Lower leg skin (tissue), 4 donors: ENCODE data around the gene LOXL3. TPM values are rescaled to one million over a fixed set of nuclear protein-coding genes. Genes with fewer than 3 reads are reported as not detected.

ENCODE experiments used
- DNase-seq, 2 donors: peaks; one replicate each; pipeline ENCODE4 v3.0.0-alpha.2; 2019; ENCODE audit warnings: low spot score in 2 of 2
- H3K4me3 ChIP-seq: fragments of 200-600 bp; sonication (generic); 2 replicates; pipeline ENCODE4 v1.5.1; 2017; ENCODE audit warnings: mild to moderate bottlenecking, low read depth; ENCODE audit not compliant: poor library complexity, severe bottlenecking
- POLR2A ChIP-seq, 2 donors: fragments of 450-650 bp; IDR thresholded peaks; one replicate each; pipeline ENCODE4 v1.6.1; 2016 to 2017; ENCODE audit warnings: antibody characterized with exemption in 2 of 2, mild to moderate bottlenecking in 1 of 2, moderate library complexity in 1 of 2
- WGBS, 2 donors: methylation state at CpG; one replicate each; pipeline ENCODE4 v1.1.5; 2018; 5-methylcytosine and 5-hydroxymethylcytosine counted together
- intact Hi-C: fragments of 100-400 bp; cut with DNase I; formaldehyde crosslinking; loops from one replicate; pipeline ENCODE4 v1.15.0; 2023; ENCODE audit warnings: low total_unique reads
- total RNA-seq, 4 donors: library from RNA; depleted of rRNA; stranded (reverse); fragments of >200 nt; gene quantifications; one replicate each; pipeline ENCODE4 v1.1.0, GENCODE V29; 2016
- TF ChIP-seq, protein P1 (sequence below), 3 donors: fragments of 450-650 bp; IDR thresholded peaks; one replicate each; pipeline ENCODE4 v1.5.1; 2016; ENCODE audit warnings: antibody characterized with exemption in 3 of 3, mild to moderate bottlenecking in 3 of 3, moderate library complexity in 2 of 3

LOXL3 gene
- total RNA-seq, 4 donors from 2014 or later, result 0.17 to 2.5 (median 1.4) TPM

DNA sequence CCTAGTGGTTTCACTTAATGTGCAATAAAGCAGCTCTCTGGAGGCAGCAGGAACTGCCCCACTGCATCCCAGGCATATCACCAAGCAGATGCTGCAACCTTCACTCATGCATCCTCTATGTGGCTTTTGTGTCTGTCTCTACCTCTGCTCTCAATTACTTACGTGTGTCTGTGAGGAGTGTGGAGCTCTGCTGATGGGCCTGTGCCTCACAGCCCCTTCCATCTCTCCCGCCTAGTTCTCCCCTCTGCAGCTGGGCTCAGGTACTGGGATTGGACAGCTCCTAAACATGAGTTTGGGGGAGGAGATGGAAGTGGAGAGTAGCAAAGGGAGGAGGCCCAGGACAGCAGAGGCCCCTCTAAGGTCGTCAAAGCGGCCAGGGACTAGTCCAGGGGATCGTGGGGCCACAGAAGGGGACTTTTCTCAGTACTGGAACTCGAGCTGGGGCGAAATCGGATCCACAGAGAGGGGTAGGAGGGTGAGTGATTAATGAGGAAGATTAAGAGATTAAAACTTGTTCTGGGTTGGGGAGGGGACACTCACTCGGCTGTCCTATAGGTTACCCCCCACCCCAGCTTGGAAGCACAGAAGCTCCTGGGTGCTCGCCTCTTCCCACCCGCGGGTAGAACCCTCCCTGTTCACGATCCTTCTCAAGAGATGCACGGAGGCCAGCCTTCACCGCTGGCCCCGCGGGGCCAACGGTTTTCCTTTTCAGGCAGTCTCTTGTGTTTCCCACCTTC is 52.2 kb downstream of the LOXL3 start:
- intact Hi-C loops, result no loop called here
- H3K4me3 ChIP-seq, result no peak overlapping the region
- no peak for DNase-seq
- 83 to 84% methylated on average over 18 of the region's 18 CpGs for WGBS, 2 donors
- TF ChIP-seq POLR2A (IDR thresholded peaks at IDR 0.05), result no peak
- TF ChIP-seq, protein P1, sequence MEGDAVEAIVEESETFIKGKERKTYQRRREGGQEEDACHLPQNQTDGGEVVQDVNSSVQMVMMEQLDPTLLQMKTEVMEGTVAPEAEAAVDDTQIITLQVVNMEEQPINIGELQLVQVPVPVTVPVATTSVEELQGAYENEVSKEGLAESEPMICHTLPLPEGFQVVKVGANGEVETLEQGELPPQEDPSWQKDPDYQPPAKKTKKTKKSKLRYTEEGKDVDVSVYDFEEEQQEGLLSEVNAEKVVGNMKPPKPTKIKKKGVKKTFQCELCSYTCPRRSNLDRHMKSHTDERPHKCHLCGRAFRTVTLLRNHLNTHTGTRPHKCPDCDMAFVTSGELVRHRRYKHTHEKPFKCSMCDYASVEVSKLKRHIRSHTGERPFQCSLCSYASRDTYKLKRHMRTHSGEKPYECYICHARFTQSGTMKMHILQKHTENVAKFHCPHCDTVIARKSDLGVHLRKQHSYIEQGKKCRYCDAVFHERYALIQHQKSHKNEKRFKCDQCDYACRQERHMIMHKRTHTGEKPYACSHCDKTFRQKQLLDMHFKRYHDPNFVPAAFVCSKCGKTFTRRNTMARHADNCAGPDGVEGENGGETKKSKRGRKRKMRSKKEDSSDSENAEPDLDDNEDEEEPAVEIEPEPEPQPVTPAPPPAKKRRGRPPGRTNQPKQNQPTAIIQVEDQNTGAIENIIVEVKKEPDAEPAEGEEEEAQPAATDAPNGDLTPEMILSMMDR (IDR thresholded peaks at IDR 0.05), result no peak

DNA sequence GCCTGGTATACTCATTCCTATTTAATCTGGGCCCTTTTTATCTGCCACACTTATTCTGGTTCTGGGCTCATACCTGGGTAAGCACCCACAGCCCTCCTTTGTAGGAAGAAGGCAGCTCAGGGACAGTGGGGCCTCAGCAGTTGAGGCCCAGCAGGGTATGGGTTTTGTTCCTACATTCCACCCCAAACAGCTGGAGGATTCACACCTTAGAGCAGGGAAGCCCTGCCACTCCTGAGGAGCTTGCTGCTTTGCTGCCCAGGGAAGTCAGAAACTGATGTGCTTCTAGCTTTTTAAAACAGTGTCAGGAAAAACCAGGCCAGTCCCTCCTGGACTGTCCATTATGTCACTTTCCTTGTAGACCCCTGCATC is 53.2 kb downstream of the LOXL3 start:
- intact Hi-C loops, result no loop called here
- no peak for TF ChIP-seq POLR2A (IDR thresholded peaks at IDR 0.05)
- TF ChIP-seq, protein P1 (IDR thresholded peaks at IDR 0.05), result no peak
- H3K4me3 ChIP-seq, result no peak overlapping the region
- DNase-seq, result no peak

DNA sequence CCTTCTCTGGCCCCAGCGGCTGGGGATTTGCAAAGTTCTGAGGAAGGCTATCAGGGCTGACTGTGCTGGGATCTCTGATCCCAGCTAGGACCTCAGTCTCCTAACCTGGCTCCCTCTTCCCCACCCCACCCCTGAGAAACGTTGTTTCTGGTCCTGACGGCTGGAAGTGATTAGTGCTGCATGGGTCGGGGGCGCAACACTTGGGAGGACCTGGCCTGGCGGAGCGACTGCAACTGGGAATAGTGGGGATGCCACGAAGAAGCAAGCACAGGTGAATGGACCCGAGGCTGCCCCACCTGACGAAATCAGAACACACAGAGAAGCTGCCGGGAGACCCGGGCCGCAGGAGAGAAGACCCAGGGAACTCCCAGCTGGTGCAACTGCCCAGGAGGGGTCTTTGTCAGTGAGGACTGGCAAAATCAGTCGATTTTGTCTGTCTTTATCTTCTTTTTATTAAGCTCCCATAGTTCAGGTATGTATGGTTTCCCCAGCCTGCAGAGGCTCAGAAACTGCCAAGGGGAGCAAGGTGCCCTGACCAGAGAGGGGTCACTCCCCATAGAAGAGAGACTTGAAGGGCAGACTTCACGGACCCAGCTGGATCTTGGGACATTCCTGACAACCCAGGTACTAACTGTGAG is 53.7 kb downstream of the LOXL3 start:
- intact Hi-C loops, result no loop called here
- H3K4me3 ChIP-seq, result no peak overlapping the region
- TF ChIP-seq, protein P1 (IDR thresholded peaks at IDR 0.05), result no peak
- no peak for TF ChIP-seq POLR2A (IDR thresholded peaks at IDR 0.05)
- WGBS, 2 donors, result 72 to 76% methylated on average over 15 of the region's 15 CpGs
- DNase-seq, result no peak

DNA sequence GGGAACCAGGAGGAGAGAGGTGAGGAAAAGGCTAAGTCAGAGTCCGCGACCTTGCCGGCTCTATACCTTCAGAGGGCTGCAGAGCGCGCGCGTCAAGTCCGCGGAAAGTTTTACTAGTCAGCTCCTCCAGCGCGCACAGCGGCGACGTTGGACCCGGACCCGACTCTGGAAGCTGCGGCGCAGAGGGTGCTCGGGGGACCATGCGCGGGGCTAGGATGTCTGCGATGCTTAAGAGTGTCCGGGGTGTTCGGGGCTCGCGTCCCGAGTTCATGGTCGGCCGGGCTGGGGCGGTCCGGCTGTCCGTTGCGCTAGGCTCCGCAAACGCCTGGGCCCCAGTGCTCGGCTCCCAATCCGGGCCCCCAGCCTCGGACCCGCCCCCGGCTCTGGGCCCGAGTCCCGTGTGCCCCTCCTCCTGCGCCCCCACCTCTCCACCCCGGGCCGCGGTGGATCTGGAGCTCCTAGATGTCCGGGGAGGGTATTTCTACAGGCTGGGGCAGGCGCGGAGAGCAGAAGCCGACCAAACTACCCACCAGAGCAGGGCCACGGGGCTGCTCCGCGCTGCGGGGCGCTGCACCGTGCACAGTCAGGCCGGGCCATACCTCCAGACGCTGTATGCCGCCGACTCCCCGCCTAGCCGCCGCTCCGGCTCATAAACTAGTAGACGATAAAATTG is 54.3 kb downstream of the LOXL3 start, which contains the start of gene LBX2:
Gene LBX2 (minus strand): TSS at position 337 of the 673 bp plus-strand sequence. CDS start 66 bp downstream, at position 271.
- intact Hi-C loops, result no loop called here
- DNase-seq, result no peak
- 7 to 12% methylated on average over 52 to 58 of the region's 65 CpGs for WGBS, 2 donors
- TF ChIP-seq POLR2A (IDR thresholded peaks at IDR 0.05), result no peak
- TF ChIP-seq, protein P1 (IDR thresholded peaks at IDR 0.05), result no peak
- no peak within 1 kb of the TSS for H3K4me3 ChIP-seq

DNA sequence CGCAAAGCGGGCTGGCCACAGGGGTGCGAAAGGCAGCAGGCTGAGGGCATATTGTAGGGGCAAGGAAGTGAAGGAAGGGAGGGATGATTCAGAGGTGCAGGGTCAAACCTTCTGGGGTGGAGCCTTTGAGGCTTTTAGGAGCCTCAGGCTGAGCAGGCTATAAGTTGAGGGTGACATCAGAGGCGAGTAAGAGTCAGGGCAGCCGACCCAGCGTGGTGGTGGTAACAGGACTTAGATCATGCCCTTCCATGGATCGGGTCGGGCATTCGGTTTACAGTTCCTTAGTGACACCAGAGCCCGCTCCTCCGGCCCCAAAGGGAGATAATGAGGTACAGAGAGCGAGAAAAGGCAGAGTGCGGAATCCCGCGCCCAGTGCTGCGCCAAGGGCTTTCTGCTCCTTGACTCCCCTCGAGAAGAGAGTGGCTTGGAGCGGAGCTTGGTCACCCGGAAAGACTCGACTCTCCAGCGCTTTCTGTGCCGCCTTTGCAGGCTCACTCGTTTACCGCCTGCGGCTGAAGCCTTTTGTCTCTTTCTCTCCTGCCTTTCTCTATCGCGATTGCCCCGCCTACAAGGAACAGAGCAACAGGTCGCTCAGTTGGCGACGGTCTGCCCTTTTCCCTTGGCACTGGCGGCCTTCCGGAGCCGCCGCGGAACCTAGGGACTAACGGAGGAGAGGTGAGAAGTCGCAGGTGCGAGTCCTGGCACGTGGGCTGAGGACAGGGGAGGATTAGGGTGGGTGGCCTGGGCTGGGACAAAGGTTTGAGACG is 55.1 kb downstream of the LOXL3 start:
- DNase-seq, result no peak
- 1% methylated on average over 41 of the region's 41 CpGs for WGBS, 2 donors
- TF ChIP-seq POLR2A (IDR thresholded peaks at IDR 0.05), result no peak
- TF ChIP-seq, protein P1 (IDR thresholded peaks at IDR 0.05), result no peak
- intact Hi-C loops, result no loop called here
- H3K4me3 ChIP-seq, result no peak overlapping the region
